D341Med (cell line): ENCODE data around the gene CAMSAP1.

Experiments used
- DNase-seq: peaks from one replicate; pipeline ENCODE4 v3.0.0; 2012; ENCODE audit warnings: low spot score

Gene CAMSAP1

DNA sequence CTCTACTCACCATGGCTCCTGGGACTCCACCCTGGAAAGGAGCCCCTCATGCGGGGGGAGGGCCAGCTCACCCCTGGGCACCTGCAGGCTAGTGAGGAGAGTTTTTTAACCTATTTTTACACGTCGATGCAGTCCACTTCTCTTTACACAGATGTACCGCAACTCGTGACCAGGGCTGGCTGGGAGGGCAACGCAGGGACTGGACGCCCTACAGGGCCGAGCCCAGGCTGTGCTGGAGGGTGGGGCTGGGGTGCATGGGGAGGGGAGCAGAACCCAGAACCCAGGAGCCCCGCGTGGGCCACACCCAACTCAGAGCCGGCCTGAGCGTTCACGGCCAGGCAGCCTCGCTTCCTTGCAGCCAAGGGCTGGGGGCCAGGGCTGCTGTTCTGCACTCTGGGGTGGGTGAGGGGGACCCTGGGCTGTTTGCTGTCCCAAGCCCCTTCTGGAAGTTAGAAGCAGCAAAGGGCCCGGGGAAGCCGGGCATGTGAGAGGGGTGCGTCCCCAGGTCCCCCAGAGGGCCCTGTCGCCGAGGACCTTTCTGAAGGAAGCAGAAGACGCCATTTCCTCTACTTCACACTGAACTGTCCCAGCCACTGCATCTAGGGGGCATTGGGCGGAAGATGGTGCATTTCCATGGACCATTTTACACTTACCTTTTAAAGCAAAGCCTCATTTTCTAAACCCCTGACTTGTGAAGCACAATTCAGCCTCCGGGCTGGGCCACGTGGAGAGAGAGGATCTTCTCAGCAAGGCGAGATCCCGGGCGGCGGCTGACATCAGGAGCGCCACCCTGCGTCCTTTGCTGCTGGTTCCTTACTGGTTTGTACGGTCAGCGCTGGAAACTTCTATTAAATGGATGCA lies 114.8 kb downstream of the CAMSAP1 start:
- no peak for DNase-seq

DNA sequence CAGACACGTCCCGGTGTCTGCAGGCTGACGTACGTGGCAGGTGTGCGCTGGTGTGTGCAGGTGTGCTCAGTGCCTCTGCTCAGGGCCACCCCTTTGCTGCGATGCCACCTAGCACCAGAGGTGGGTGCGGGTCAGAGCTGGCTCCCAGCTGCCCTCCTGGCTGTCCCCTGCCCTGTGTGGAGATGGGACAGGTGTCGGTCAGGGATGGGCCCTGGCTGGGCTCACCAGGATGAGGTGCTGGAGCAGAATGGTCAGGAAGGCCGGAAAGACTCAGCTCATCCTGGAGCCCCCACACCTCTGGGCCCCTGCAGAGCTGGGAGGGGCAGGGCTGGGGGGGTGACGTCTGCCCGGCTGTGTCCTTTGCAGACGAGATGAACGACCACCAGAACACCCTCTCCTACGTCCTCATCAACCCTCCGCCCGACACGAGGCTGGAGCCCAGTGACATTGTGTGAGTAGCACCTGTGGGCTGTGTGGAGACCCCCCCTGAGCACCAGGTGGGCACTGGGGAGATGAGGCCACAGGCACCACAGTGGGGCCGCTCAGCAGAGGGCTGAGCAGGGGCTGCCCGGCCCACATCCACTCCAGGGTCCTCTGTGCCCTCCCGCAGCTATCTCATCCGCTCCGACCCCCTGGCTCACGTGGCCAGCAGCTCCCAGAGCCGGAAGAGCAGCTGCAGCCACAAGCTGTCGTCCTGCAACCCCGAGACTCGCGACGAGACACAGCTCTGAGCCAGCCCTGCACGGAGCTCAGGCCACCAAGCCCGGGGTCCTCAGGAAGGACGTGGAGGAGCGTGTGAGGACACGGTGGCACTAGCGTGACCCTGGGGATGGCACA lies 115.7 kb downstream of the CAMSAP1 start:
- no peak for DNase-seq

DNA sequence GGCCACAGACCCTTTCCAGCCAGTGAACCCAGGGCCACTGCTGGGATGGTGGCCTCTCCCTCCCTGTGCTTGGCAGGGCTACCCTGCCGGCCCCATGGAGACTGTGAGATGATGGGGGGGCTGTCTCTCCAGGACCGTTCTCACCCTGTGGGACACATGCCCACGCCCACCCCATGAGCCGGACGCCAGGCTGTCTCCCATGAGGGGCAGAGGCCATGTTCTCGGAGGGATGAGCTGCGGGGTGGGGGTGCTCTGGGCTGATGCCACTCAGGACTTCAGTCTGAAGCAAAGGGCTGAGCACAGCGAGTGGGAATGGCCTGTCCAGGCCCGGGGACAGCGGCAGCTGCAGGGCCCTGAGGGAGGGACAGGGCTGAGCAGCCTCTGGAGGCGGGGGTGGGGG lies 116.5 kb downstream of the CAMSAP1 start:
- DNase-seq = no peak

DNA sequence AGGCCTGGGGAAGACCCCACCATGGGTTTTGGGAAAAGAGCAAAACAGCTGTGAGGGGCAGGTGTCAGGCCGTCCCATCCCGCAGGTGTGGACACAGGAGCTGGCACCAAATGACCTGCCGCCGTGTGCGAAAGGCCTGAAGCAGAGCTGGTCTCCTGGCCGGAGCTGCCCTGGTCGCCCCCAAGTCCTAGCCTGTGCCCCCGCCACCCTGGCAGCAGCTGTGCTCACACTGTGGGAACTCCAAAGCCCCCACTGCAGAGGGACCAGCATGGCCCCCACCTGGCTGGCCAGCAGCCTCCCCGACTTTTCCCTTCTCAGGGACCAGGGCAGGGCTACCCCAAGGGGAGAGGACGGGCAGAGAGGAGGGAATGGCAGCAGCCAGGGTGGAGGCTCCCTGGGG lies 117.0 kb downstream of the CAMSAP1 start:
- no peak for DNase-seq

DNA sequence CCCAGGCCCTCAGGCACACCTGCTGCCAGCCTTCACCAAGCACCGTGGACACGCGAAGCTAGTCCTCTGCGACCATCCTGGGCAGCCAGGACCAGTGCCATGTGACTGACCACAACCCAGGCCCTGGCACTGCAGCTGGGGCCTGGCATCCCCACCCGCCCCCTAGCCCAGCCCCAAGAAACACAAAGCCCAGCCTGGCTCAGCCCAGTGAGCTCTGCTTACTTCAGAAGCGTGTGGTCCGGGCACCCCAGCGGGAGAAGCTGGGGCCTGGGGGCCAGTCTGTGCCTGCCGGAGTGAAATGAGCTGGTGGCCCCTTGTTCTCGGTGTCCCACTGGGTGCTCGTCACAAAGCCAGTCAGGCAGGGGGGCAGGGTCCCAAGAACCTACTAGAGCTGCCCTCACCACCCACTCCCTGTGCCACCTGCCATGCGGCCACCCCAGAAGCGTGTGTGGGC lies 117.5 kb downstream of the CAMSAP1 start:
- no peak for DNase-seq

DNA sequence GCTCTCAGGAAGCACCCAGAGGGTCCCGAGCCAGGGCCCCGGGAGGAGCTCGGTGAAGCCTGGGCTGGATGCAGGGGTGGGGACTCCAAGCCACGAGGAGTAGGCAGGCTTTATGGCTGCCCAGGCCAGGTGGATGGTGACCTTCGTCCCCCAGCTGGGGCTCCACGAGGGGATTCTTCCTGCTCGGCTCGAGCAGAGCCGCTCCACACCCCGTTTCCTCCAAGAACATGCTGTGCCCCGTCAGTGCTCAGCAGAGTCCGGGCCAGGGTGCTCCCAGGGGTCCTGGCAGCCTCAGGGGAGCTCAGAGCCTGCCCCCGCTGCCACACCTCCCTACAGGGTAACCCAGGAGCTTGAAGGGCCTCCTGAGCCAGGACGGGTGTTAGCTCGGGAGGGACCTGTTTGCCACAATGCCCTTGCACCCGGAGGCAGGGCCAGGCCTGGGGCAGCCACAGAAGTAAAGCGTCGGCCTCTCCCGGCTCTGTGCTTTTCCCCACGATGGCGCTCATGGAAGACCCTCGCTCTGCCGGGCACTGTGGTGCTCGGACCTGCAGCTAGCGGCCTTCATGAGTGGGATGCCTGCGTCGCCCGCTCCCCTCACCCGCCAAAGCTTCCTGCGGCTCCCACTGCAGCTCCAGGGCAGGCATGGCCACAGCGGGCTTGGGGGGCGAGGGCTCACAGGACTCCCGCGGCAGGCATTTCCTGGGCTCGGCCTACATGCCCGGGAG lies 118.6 kb downstream of the CAMSAP1 start:
- DNase-seq = no peak

DNA sequence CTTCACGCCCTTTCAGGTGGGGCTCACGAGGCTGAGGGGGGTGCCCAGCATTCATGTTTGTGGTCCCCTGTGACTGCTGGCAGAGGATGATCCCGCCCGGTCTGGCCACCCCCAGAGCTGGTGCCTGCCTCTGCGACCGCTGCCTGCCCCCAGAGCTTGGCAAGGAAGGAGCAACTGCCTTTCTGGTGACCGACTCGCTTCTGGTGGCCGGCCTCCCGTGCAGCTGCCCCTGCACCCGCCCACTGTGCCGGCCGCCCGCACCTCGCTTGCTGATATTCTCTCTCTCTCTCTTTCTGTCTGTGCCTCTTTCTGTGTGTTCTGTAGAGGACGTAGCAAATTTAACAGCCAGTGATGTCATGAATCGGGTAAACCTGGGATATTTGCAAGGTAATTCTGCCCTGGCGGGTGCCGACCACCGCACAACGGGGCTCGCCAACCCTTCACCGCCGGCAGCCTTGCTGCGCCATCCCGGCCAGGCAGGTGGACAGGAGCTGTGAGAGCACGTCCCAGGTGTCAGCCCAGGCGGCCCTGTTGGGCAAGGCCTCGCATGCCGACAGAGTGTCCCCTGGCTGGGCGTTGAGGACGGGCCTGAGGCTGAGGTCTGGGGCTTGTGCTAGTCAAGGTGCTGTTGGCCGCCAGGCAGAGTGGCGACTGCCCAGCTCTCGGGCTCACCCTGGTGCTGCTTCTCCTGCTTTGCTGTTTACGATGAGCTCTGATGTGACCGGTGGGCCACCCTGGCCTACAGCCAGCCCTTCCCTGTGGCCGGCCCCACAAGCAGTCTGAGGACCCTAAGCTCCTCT lies 119.4 kb downstream of the CAMSAP1 start:
- DNase-seq = no peak

DNA sequence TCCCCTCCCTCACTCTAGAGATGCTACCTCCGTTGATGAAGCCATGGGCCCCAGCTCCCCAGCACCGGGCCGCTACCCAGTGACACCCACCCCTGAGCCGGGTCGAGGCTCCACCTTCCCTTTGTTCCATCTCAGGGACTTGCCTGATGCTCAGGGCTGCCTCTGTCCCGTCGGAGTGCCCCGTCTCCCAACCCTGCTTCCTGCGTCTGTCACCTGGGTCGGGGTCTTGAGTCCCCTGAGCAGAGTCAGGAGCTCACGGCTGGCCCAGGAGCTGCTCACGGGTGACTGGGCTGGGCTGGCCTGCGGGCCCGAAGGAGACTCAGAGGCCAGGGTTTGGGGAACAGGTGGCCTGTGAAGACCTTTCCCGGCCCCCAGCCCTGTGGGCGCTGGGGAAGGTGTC lies 120.0 kb downstream of the CAMSAP1 start:
- no peak for DNase-seq

DNA sequence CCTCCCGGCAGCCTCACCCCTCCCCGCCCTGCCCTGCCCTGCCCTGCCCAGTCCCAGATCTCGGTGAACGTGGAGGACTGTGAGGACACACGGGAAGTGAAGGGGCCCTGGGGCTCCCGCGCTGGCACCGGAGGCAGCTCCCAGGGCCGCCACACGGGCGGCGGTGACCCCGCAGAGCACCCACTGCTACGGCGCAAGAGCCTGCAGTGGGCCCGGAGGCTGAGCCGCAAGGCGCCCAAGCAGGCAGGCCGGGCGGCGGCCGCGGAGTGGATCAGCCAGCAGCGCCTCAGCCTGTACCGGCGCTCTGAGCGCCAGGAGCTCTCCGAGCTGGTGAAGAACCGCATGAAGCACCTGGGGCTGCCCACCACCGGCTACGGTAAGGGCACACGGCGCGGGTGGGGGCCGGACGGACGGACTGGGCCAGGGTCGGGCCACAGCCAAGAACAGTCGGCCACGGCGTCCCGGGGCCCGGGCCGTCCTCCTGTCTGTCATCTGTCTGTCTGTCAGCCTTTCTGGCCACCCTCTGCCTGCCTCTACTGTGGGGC lies 121.1 kb downstream of the CAMSAP1 start:
- DNase-seq = no peak

DNA sequence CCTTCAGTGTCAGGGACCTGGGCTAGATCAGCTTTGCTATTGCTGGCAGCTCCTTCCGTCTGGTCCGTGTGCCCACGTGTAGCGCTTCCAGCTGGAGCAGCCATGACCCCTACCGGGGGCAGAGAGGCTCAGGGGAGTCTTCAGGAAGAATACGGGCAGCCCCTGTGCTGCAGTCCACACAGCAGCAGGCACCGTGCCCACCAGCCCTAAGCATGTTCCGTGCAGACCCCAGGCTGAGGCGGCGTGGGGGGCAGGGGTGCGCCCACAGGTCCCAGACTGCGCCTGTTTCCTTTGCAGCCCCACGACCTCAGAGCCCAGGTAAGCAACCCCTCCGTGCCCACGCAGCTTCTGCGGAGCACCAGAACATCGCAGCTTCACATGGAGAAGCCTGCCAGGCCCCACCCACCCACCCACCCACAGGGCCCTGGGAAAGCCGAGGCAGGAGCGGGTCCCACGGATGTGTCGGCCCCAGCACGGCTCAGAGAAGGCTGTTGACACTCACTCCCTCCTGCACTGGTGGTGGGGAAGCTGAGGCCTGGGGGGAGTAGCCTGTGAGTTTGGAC lies 122.3 kb downstream of the CAMSAP1 start:
- DNase-seq = no peak

DNA sequence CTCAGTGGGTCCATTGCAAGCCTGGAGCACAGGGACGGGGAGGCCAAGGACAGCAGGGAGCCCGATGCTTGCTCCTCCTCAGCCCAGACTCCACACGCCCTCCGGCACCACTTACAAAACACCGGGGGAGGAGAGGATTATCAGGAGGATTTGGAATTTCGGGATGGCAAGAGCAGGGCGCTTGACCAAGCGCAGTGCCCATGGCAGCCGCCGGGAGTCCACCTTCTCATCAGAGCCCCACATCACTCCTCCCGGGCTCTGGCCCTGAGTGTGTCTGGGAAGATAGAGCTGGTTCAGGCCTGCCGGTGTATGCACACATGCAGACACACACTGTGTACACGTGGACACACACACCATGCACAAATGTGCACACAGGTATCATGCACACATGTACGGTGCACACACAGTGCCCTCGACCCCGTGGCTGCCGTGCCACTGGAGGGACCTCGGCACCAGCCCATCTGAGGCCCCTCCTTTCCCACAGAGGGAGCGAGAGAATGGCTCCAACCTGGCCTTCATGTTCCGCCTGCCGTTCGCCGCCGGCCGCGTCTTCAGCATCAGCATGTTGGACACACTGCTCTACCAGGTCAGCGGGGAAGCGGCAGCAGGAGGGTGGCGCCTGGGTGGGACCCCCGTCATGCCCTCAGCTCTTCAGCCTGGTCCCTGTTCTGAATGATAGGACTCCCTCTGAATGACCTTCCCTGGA lies 123.7 kb downstream of the CAMSAP1 start:
- DNase-seq = no peak

DNA sequence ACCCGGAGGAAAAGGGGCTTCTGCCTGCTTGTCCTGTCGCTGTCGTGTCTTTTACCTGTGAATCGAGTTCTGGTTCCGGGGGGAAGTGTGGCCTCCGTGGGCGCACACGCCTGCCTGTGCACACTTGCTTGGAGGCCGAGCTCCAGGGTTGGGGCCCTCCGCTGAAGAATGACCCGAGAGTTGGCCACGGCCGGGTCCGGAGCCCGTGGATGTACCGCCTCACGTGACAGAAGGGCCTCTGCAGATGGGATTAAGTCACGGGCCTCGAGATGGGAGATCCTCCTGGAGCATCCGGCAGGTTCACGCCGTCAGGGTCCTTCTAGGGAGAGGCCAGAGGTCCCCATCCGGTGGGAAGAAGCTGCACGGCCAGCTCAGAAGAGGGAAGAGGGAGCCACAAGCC lies 124.4 kb downstream of the CAMSAP1 start:
- DNase-seq = no peak

DNA sequence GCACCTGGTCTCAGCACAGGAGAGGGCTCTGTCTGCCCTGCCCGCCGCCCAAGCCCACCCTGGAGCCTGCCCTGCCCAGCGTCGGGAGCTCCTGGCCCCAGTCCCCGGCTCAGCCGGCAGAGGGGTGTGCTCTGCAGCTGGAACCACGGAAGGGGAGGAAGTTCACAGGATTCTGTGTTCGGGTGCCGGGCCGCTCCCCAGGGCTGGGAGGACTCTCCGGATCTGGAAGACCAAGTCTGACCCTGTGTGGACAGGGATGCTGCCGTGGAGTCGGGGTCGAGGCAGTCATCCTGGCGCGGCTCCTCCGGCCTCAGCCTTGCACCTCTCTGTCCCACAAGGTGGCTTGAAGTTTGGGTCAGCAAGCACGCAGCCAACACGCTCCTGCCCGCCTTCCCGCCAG lies 126.7 kb downstream of the CAMSAP1 start:
- no peak for DNase-seq

DNA sequence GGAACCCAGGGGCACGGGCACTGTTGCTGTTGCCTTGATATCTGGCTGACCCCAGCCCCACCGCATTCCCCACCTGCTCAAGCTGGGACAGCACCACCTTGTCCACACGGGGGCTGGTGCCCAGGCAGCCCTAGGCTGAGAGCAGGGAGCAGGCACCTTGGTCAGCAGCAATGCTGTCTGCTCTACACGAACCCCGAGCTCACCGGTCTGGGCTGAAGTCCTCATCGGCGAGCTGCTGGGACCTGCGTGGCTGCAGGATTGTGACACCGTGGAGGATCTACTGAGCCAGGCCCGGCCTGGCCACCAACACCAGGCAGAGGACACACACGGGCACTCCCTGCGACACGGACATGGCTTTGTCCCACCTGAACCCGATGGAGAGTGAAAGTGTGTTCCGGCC lies 127.3 kb downstream of the CAMSAP1 start:
- DNase-seq = no peak

DNA sequence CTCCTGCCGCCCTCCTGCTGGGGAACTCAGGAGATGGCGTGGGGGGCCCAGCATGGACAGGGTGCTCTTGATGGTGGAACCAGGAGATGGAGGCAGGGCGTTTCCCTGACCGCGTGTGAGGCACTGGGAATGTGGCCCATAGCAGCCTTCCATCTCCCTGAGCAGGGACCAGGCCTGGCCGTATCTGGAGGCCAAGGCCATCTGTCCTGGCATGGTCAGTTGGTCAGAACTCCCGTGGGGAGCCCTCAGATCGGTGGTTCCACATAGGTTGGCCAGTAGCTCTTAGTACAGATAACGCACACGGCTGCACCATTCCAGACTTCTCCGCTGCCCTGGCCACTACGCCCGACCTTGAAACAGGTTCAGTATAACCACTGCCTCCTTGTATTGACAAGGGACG lies 127.8 kb downstream of the CAMSAP1 start:
- DNase-seq = no peak

DNA sequence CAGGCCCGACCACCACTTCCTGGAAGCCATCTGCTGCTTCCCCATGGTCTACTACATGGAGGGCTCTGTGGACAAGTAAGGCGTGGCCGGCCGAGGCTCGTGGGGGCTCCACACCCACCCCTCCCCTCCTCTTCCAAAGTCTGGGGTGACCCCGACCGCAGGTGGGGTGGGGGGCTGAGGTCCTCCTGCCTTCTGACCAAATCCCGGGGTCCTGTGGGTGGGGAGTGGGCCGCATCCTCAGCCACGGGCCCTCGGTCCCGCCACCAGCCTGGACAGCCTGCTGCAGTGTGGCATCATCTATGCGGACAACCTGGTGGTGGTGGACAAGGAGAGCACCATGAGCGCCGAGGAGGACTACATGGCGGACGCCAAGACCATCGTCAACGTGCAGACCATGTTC lies 128.9 kb downstream of the CAMSAP1 start:
- no peak for DNase-seq

DNA sequence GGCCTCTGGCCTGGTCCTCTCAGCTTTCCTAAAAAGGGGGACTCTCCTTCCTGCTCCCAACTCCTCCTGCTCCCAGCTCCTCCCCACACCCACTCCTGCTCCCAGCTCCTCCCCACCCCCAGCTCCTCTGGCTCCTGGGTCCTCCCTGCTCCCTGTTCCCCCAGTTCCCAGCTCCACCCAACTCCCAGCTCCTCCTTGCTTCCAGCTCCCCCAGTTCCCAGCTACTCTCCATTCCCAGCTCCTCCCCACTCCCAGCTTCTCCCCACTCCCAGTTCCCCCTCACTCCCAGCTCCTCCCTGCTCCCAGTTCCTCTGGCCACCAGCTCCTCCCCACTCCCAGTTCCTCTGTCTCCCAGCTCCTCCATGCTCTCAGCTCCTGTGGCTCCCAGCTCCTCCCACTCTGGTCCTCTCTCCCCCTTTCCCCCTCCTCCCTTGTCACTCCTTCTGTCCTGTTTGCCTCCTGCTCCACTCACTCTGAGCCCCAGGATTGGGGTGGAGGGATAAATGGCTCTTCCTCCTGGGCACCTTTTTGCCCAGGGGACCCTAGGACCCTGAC lies 129.6 kb downstream of the CAMSAP1 start:
- DNase-seq = no peak

DNA sequence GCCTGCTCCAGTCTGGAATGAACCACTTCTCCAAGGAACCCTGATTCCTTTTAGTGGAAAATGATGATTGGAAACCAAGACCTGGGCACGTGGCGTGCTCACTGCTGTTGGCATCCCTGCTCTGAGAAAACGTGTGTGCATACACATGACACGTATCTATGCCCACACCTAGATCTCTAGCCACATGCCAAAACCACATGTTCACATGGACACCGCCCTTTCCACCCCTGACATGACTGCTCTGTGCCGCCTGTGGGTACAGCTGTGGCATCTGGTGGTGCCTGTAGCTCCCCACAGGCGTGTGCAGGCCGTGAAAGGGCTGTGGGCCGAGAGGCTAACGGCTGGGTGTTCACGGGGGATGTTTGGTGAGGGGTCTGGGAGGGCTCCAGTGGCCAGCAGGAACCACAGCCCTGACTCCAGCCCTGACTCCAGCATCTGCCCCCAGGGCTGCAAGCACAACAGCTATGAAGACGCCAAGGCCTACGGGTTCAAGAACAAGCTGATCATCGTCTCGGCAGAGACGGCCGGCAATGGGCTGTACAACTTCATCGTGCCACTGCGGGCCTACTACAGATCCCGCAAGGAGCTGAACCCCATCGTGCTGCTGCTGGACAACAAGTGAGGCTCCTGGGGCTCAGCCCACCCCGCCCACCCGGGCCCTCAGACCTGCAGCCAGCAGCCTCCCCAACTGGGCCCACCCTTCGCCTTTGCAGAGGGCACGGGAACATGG lies 130.3 kb downstream of the CAMSAP1 start:
- no peak for DNase-seq

DNA sequence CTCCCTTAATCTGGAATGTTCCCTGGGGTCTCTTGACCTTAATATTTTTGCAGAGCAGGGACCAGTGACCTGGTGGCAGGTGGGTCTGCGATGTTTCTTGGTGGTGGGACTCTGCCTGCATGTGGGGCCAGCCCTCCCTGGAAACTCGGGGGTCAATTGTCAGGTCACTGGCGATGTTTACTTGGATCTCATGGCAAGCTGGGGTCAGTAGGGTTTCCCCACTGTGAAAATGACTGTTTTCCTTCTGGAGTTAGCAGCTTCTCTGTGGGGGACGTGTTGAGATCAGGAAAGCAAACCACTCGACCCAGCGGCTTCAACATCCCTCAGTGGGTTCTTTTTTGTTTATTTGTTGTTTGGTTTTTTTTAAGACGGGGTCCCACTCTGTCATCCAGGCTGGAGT lies 131.4 kb downstream of the CAMSAP1 start:
- no peak for DNase-seq
